Measurements from ENCODE around the gene TBRG4. TPM values are rescaled to one million over a fixed set of nuclear protein-coding genes. Genes with fewer than 3 reads are reported as not detected.

The TBRG4 gene
- total RNA-seq, 1 experiment from 2014 or later = 139 TPM

GRCh38 chr7:45102785-45103712 lies 8.4 kb downstream of the TBRG4 start:
- DNase-seq (ENCODE audit: low read depth) = no peak
- in situ Hi-C loops (cut with HindIII; ENCODE audit: low pct_unique_long_range_greater_than_20kb, low sequenced_read_pairs) = no loop called here

- in situ Hi-C loops (cut with HindIII; ENCODE audit: low pct_unique_long_range_greater_than_20kb, low sequenced_read_pairs) = no loop called here
- DNase-seq (ENCODE audit: low read depth) = no peak
These were observed 9.7 kb downstream of the TBRG4 start for GRCh38 chr7:45101748-45102147.

GRCh38 chr7:45100761-45101480 lies 10.6 kb downstream of the TBRG4 start:
- no peak for DNase-seq (ENCODE audit: low read depth)
- in situ Hi-C loops (cut with HindIII; ENCODE audit: low pct_unique_long_range_greater_than_20kb, low sequenced_read_pairs) = no loop called here

- DNase-seq (ENCODE audit: low read depth) = no peak
- in situ Hi-C loops (cut with HindIII; ENCODE audit: low pct_unique_long_range_greater_than_20kb, low sequenced_read_pairs) = no loop called here
These were observed 11.4 kb downstream of the TBRG4 start for GRCh38 chr7:45099891-45100760.

- DNase-seq (ENCODE audit: low read depth) = peak; percentile 22
- in situ Hi-C loops (cut with HindIII; ENCODE audit: low pct_unique_long_range_greater_than_20kb, low sequenced_read_pairs) = no loop called here
These were observed 12.3 kb downstream of the TBRG4 start for GRCh38 chr7:45098983-45099839.

GRCh38 chr7:45092931-45093235 lies 18.6 kb downstream of the TBRG4 start:
- in situ Hi-C loops (cut with HindIII; ENCODE audit: low pct_unique_long_range_greater_than_20kb, low sequenced_read_pairs) = no loop called here
- DNase-seq (ENCODE audit: low read depth) = no peak

GRCh38 chr7:45092100-45092930 lies 19.2 kb downstream of the TBRG4 start:
- DNase-seq (ENCODE audit: low read depth) = no peak

GRCh38 chr7:45089341-45089891 lies 22.1 kb downstream of the TBRG4 start:
- in situ Hi-C loops (cut with HindIII; ENCODE audit: low pct_unique_long_range_greater_than_20kb, low sequenced_read_pairs) = no loop called here
- no peak for DNase-seq (ENCODE audit: low read depth)

More at GRCh38 chr7:45092100-45092930, 19.2 kb downstream of the TBRG4 start:
- in situ Hi-C loops (cut with HindIII; ENCODE audit: low pct_unique_long_range_greater_than_20kb, low sequenced_read_pairs) = no loop called here

GRCh38 chr7:45088821-45089340 lies 22.6 kb downstream of the TBRG4 start, which contains the start of gene NACAD:
Gene NACAD (minus strand): TSS chr7:45088969. CDS start chr7:45088894, 75 bp downstream.
- no peak for DNase-seq (ENCODE audit: low read depth)
- in situ Hi-C loops (cut with HindIII; ENCODE audit: low pct_unique_long_range_greater_than_20kb, low sequenced_read_pairs) = no loop called here

- no peak for DNase-seq (ENCODE audit: low read depth)
- in situ Hi-C loops (cut with HindIII; ENCODE audit: low pct_unique_long_range_greater_than_20kb, low sequenced_read_pairs) = no loop called here
These were observed 23.3 kb downstream of the TBRG4 start for GRCh38 chr7:45088146-45088701.

- DNase-seq (ENCODE audit: low read depth) = no peak
- in situ Hi-C loops (cut with HindIII; ENCODE audit: low pct_unique_long_range_greater_than_20kb, low sequenced_read_pairs) = no loop called here
These were observed 24.0 kb downstream of the TBRG4 start for GRCh38 chr7:45087301-45088145.

GRCh38 chr7:45086331-45087065 lies 25.0 kb downstream of the TBRG4 start:
- no peak for DNase-seq (ENCODE audit: low read depth)
- in situ Hi-C loops (cut with HindIII; ENCODE audit: low pct_unique_long_range_greater_than_20kb, low sequenced_read_pairs) = no loop called here

- in situ Hi-C loops (cut with HindIII; ENCODE audit: low pct_unique_long_range_greater_than_20kb, low sequenced_read_pairs) = no loop called here
- no peak for DNase-seq (ENCODE audit: low read depth)
These were observed 25.8 kb downstream of the TBRG4 start for GRCh38 chr7:45085619-45086200.

GRCh38 chr7:45084901-45085618 lies 26.4 kb downstream of the TBRG4 start:
- in situ Hi-C loops (cut with HindIII; ENCODE audit: low pct_unique_long_range_greater_than_20kb, low sequenced_read_pairs) = no loop called here

More at GRCh38 chr7:45084901-45085618, 26.4 kb downstream of the TBRG4 start:
- no peak for DNase-seq (ENCODE audit: low read depth)

Data from Caki2 (cell line).